Effector memory CD8-positive, alpha-beta T cell (primary cell): ENCODE measurements around the gene ZNF367.

Experiments
- ATAC-seq: fragments of 150-1000 bp; cut with Tn5 transposase; replicated peaks from 2 replicates; pipeline ENCODE4 v1.10.0; 2021; ENCODE audit warnings: mild to moderate bottlenecking, moderate library complexity
- DNase-seq, 3 experiments: peaks; one replicate each; pipeline ENCODE4 v3.0.0; 2021
- H3K27ac Mint-ChIP-seq, 2 donors: one replicate each; pipeline ENCODE4 v1.8.0; 2022; ENCODE audit warnings: mild to moderate bottlenecking in 2 of 2, mixed read lengths in 2 of 2, moderate library complexity in 2 of 2
- H3K27me3 Mint-ChIP-seq, 2 donors: one replicate each; pipeline ENCODE4 v1.8.0; 2022; ENCODE audit warnings: mixed read lengths in 2 of 2
- H3K36me3 Mint-ChIP-seq: one replicate; pipeline ENCODE4 v1.8.0; 2022; ENCODE audit warnings: mild to moderate bottlenecking, moderate library complexity, mixed read lengths; ENCODE audit not compliant: insufficient read depth
- H3K4me1 Mint-ChIP-seq, 2 donors: one replicate each; pipeline ENCODE4 v1.8.0; 2022; ENCODE audit warnings: low read depth in 2 of 2, mixed read lengths in 2 of 2
- H3K4me3 Mint-ChIP-seq, 2 donors: one replicate each; pipeline ENCODE4 v1.8.0; 2022; ENCODE audit warnings: mild to moderate bottlenecking in 2 of 2, mixed read lengths in 2 of 2, moderate library complexity in 2 of 2
- H3K9me3 Mint-ChIP-seq, 2 donors: one replicate each; pipeline ENCODE4 v1.8.0; 2022; ENCODE audit warnings: mixed read lengths in 2 of 2

ZNF367 gene

DNA sequence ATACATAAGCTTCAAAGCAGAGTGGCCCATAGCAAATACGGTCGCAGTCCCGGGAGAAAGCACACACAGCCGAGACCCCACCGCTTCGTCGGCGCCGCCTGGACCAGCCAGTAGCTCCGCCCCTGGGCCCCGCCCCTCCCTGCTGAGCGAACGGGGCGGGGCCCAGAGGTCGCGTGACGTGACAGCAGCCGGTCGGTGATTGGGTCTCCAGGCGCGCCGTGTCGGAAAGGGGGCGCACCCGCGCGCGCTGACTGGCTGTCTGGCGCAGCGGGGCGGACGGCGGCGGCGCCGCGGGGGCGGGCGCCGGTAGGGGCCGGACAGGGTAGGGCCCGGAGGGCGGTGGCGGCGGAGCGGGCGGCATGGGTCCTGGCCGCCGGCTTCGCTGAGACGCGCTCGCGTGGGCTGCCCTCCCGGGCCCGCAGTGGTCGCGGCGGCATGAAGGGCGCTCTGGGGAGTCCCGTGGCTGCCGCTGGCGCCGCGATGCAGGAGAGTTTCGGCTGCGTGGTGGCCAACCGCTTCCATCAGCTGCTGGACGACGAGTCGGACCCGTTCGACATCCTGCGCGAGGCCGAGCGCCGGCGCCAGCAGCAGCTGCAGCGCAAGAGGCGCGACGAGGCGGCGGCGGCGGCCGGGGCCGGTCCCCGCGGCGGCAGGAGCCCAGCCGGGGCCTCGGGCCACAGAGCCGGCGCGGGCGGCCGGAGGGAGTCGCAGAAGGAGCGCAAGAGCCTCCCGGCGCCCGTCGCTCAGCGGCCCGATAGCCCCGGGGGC is 31.9 kb upstream of the ZNF367 start, which contains the start of gene HABP4:
TSS of gene HABP4 (plus strand) at position 325 of the 768 bp plus-strand sequence. CDS start at position 436, 111 bp downstream.
- H3K4me1 Mint-ChIP-seq, result peaks cover 12 to 14% of the 10 kb centered on the region in 2 donors
- ATAC-seq (peak; percentile 90), DNase-seq (peak; percentile 91 to 94 (median 93))
- H3K36me3 Mint-ChIP-seq, result peaks cover 3% of the 10 kb centered on the region
- no peaks in the 10 kb centered on the region for H3K9me3 Mint-ChIP-seq
- no peaks in the 10 kb centered on the region for H3K27me3 Mint-ChIP-seq
- H3K4me3 Mint-ChIP-seq, result peak within 1 kb of the TSS; percentile 86 to 92
- peak within 1 kb of the TSS; percentile 87 to 89 for H3K27ac Mint-ChIP-seq

DNA sequence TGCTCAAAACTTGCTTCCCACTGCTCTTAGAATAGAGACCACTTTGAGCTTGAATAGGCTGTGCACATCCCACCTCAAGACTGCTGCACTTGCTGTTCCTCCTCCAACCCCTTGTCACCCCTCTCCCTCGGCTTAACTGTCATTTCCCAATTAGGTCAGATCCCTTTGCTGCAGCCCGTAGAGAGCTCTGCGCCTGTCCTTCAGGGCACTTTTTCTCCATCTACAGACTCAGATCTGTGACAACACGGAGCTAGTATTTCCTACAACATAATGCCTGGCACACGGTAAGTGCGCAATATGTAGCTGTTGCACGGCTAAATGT is 31.3 kb upstream of the ZNF367 start:
- peak overlapping the region; percentile 10 to 42 for H3K27ac Mint-ChIP-seq
- no peaks in the 10 kb centered on the region for H3K27me3 Mint-ChIP-seq
- H3K36me3 Mint-ChIP-seq, result peaks cover 3% of the 10 kb centered on the region
- peak; percentile 20 for ATAC-seq
- no peak for DNase-seq
- peaks cover 12 to 14% of the 10 kb centered on the region in 2 donors for H3K4me1 Mint-ChIP-seq
- no peaks in the 10 kb centered on the region for H3K9me3 Mint-ChIP-seq
- peak overlapping the region; percentile 86 to 92 for H3K4me3 Mint-ChIP-seq

- ATAC-seq (no peak), DNase-seq (no peak)
- H3K27ac Mint-ChIP-seq, result no peak overlapping the region
- H3K27me3 Mint-ChIP-seq, result no peaks in the 10 kb centered on the region
- H3K4me3 Mint-ChIP-seq, result peak overlapping the region in 1 of 2 donors; percentile 86
- peaks cover 11 to 13% of the 10 kb centered on the region in 2 donors for H3K4me1 Mint-ChIP-seq
- peaks cover 3% of the 10 kb centered on the region for H3K36me3 Mint-ChIP-seq
- no peaks in the 10 kb centered on the region for H3K9me3 Mint-ChIP-seq
These were observed 30.5 kb upstream of the ZNF367 start for GRCh38 chr9:96448546-96449170.

DNA sequence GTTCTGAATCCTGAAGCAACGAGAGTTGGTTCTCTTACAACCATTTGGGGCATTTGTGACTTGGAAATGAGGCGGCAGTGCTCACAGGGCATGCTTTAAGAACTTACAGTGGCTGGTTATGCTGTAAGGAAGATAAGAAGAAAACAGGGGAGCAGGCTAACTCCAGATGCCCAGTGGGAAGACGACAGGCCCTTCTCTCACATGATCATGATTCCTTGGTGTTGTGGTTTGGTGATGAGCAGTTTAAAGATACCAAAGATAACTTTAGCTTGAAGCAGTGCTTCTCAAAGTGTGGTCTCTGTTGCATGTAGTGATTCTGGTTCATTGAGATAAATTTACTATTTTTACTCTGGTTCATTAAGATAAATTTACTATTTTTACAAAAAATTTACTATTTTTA is 29.2 kb upstream of the ZNF367 start:
- no peak for ATAC-seq
- Mint-ChIP-seq H3K36me3 (peaks cover 3% of the 10 kb centered on the region), H3K4me3 (no peak overlapping the region), H3K27me3 (no peaks in the 10 kb centered on the region), H3K9me3 (no peaks in the 10 kb centered on the region), H3K27ac (no peak overlapping the region), H3K4me1 (peaks cover 8 to 9% of the 10 kb centered on the region in 2 donors)
- no peak for DNase-seq

DNA sequence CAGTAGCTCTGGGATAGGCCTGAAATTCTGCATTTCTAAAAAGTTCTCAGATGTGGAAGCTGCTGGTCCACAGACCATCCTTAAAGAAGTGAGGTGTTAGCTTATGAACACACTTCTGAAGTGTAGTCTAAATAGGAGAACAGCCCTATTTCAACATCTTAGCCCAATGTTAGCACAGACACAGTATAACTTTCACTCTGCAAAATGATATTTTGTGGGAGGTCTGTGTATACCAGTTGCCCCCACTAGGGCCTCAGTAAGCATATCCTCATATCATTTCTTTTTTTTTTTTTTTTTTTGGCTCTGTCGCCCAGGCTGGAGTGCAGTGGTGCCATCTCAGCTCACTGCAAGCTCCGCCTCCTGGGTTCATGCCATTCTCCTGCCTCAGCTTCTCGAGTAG is 24.3 kb upstream of the ZNF367 start:
- H3K27ac Mint-ChIP-seq, result no peak overlapping the region
- no peaks in the 10 kb centered on the region for H3K36me3 Mint-ChIP-seq
- no peaks in the 10 kb centered on the region for H3K27me3 Mint-ChIP-seq
- H3K9me3 Mint-ChIP-seq, result no peaks in the 10 kb centered on the region
- DNase-seq (no peak), ATAC-seq (peak; percentile 59)
- H3K4me1 Mint-ChIP-seq, result no peaks in the 10 kb centered on the region
- no peak overlapping the region for H3K4me3 Mint-ChIP-seq

DNA sequence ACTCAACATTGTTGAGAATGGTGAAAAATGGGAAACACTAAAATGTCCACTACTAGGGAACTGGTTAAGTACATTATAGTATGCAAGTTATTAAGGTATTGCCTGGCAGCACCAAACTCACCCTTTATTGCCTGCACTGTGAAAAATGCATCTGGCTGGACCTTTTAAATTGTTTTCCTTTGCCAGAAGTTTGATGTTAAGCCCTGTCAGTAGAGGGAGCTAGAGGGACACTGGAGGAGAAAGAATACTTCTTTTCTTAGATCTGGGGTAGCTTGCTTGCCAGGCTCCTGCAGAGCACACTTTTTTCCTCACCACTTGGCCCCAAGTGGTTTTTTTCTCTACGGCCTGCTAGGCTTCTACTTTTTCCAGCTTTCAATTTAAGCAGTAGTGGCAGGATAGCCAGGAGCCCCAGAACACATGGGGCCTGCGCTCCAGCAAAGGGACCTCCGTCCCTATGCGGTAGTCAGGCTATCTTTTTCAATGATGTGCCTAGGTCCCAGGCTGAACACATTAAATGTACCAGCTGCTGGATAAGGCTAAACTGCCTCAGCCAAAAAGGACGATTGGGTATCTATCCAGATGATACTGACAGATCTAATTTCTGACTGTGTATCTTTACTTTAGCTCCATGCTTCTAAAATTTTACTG is 23.8 kb upstream of the ZNF367 start:
- DNase-seq (no peak), ATAC-seq (no peak)
- no peaks in the 10 kb centered on the region for H3K27me3 Mint-ChIP-seq
- no peak overlapping the region for H3K4me3 Mint-ChIP-seq
- no peaks in the 10 kb centered on the region for H3K4me1 Mint-ChIP-seq
- no peaks in the 10 kb centered on the region for H3K9me3 Mint-ChIP-seq
- no peak overlapping the region for H3K27ac Mint-ChIP-seq
- no peaks in the 10 kb centered on the region for H3K36me3 Mint-ChIP-seq

DNA sequence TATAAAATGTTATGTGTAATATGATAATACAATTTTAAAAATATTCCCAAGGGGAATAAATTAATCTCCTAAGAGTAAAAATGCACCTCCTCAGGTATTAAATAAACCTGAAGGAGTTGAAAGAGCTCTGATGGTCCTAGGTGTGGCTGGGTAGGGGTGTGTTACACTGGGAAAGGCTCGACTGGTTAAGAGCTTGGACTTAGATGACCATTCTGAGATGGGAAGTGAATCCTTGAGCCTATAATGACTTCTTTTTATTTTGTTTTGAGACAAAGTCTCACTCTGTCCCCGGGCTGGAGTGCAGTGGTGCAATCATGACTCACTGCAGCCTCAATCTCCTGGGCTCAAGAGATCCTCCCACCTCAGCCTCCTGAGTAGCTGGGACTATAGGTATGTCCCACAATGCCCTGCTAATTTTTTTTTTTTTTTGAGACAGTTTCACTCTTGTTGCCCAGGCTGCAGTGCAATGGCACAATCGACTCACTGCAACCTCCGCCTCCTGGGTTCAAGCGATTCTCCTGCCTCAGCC is 22.6 kb upstream of the ZNF367 start:
- H3K27me3 Mint-ChIP-seq, result no peaks in the 10 kb centered on the region
- no peak overlapping the region for H3K4me3 Mint-ChIP-seq
- H3K36me3 Mint-ChIP-seq, result no peaks in the 10 kb centered on the region
- H3K4me1 Mint-ChIP-seq, result peaks cover 5 to 8% of the 10 kb centered on the region in 2 donors
- H3K27ac Mint-ChIP-seq, result no peak overlapping the region
- DNase-seq, result no peak
- ATAC-seq, result no peak
- H3K9me3 Mint-ChIP-seq, result no peaks in the 10 kb centered on the region

DNA sequence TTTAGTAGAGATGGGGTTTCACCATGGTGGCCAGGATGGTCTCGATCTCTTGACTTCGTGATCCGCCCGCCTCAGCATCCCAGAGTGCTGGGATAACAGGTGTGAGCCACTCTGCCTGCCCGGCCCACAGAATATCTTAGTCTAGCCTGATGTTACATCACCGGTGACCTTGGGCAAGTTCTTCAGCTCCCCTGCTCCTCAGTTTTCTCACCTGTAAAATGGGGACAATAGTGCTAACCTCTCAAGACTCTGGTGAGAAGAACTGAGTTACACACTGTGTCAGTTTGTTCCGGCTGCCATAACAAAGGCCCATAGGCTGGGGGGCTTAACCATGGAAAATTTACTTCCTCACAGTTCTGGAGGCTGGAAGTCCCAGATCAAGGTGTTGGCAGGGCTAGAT is 19.3 kb upstream of the ZNF367 start:
- DNase-seq, result no peak
- H3K27ac Mint-ChIP-seq, result no peak overlapping the region
- ATAC-seq, result no peak
- peaks cover 0 to 6% of the 10 kb centered on the region in 2 donors for H3K27me3 Mint-ChIP-seq
- no peak overlapping the region for H3K4me3 Mint-ChIP-seq
- peaks cover 9 to 12% of the 10 kb centered on the region in 2 donors for H3K4me1 Mint-ChIP-seq
- no peaks in the 10 kb centered on the region for H3K9me3 Mint-ChIP-seq
- H3K36me3 Mint-ChIP-seq, result no peaks in the 10 kb centered on the region

DNA sequence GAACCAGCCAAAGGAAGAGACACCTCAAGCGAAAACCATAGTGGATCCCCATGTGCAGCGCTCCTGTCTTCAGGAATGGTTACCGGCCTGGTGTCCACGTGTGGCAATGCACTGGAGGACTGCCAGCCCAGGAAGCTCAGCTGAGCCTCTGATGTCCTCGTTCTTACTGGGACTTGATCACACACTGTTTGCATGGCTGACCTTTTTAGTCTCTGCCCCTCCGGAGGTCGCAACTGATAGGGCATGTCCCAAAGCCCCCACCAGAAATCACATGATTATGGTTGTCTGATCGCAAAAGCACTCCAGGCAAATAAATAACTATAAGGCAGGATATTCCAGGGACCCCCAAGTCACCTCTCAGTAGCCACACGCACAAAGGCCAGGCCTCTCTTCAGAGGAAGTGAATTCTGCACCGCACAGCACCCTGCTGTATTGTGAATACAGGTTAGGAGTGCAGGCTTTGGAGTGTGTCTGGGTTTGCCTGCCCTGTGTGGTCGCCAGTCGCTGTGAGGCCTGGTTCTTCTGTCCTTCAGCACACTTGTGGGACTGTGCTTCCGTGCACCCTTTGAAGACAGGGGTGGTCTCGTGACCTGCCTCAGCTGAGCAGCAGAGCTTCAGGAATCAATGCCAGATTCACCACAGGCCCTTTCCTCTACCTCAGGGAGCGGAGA is 18.4 kb upstream of the ZNF367 start:
- DNase-seq, result no peak
- ATAC-seq, result no peak
- Mint-ChIP-seq H3K9me3 (no peaks in the 10 kb centered on the region), H3K4me3 (no peak overlapping the region), H3K4me1 (peaks cover 9 to 12% of the 10 kb centered on the region in 2 donors), H3K36me3 (no peaks in the 10 kb centered on the region), H3K27ac (peak overlapping the region in 1 of 2 donors; percentile 57), H3K27me3 (peaks cover 0 to 6% of the 10 kb centered on the region in 2 donors)

GRCh38 chr9:96436063-96436455 is 17.9 kb upstream of the ZNF367 start:
- peak; percentile 97 for ATAC-seq
- Mint-ChIP-seq H3K27me3 (peaks cover 0 to 6% of the 10 kb centered on the region in 2 donors), H3K9me3 (no peaks in the 10 kb centered on the region), H3K4me3 (no peak overlapping the region), H3K27ac (peak overlapping the region in 1 of 2 donors; percentile 57), H3K4me1 (peaks cover 9 to 12% of the 10 kb centered on the region in 2 donors), H3K36me3 (no peaks in the 10 kb centered on the region)
- peak; percentile 18 to 31 (median 22) for DNase-seq

DNA sequence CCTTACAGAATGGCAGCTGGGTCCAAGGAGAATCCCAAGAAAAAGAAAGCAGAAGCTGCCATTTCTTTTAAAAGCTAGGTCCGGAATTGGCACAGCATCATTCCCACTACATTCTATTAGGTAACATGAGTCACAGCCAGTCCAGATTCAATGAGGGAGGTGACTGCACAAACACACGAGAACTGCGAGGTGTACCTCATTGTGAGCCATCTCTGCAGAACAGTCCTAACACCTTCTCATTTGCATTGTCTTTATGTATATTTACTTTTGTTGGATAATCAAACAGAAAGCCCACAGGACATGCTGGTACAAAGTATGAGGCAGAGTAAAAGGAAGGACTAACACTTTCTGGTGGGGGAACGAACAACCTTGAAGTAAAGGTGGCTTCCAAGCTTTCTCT is 17.2 kb upstream of the ZNF367 start:
- H3K36me3 Mint-ChIP-seq, result no peaks in the 10 kb centered on the region
- no peak overlapping the region for H3K4me3 Mint-ChIP-seq
- peaks cover 0 to 6% of the 10 kb centered on the region in 2 donors for H3K27me3 Mint-ChIP-seq
- ATAC-seq, result no peak
- H3K9me3 Mint-ChIP-seq, result no peaks in the 10 kb centered on the region
- H3K27ac Mint-ChIP-seq, result peak overlapping the region in 1 of 2 donors; percentile 57
- H3K4me1 Mint-ChIP-seq, result peaks cover 9 to 12% of the 10 kb centered on the region in 2 donors
- DNase-seq, result no peak

GRCh38 chr9:96430377-96430776 is 12.2 kb upstream of the ZNF367 start:
- H3K27ac Mint-ChIP-seq, result no peak overlapping the region
- H3K4me1 Mint-ChIP-seq, result peaks cover 11 to 12% of the 10 kb centered on the region in 2 donors
- H3K36me3 Mint-ChIP-seq, result peaks cover 4% of the 10 kb centered on the region
- H3K4me3 Mint-ChIP-seq, result no peak overlapping the region
- DNase-seq (no peak), ATAC-seq (no peak)
- no peaks in the 10 kb centered on the region for H3K9me3 Mint-ChIP-seq
- H3K27me3 Mint-ChIP-seq, result peaks cover 0 to 6% of the 10 kb centered on the region in 2 donors

GRCh38 chr9:96429732-96430131 is 11.6 kb upstream of the ZNF367 start:
- Mint-ChIP-seq H3K9me3 (no peaks in the 10 kb centered on the region), H3K36me3 (peaks cover 4% of the 10 kb centered on the region), H3K4me1 (peaks cover 12 to 15% of the 10 kb centered on the region in 2 donors), H3K27me3 (peaks cover 0 to 6% of the 10 kb centered on the region in 2 donors), H3K27ac (no peak overlapping the region), H3K4me3 (no peak overlapping the region)
- no peak for ATAC-seq
- DNase-seq, result no peak
